Suppressor macrophage (primary cell): ENCODE results near the gene KRT3.
"Not testable (repeated sequence)": the region's sequence is repeated elsewhere in the genome, so short reads cannot be mapped to it uniquely, and the experiment has no call there.

Source experiments
- DNase-seq, 4 experiments: peaks; one replicate each; pipeline ENCODE4 v3.0.0-alpha.2; 2020 to 2022

Gene KRT3

DNA sequence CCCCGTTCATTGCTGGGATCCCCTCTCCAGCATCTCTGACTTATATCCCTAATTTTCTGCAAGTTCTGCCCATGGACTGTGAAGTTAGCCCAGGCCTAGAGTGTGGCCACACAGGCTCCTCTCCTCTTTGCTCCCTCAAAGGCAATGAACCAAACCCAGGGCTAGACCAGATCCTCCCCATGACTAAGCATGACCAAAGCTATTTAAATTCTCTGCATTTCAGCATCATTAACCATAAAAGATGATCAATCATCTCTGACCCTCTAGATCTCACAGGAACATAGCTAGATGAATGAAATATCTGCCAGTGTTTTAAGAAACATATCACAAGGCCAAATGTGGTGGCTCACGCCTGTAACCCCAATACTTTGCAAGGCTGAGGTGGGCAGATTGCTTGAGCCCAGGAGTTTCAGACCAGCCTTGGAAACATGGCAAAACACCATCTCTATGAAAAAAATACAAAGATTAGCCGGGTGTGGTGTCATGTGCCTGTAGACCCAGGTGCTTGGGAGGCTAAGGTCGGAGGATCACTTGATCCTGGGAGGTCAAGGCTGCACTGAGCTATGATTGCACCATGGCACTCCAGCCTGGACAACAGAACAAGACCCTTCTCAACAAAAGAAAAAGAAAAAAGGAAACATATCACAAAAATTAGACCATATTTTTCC lies 2.2 kb upstream of the KRT3 start:
- DNase-seq, result no peak

DNA sequence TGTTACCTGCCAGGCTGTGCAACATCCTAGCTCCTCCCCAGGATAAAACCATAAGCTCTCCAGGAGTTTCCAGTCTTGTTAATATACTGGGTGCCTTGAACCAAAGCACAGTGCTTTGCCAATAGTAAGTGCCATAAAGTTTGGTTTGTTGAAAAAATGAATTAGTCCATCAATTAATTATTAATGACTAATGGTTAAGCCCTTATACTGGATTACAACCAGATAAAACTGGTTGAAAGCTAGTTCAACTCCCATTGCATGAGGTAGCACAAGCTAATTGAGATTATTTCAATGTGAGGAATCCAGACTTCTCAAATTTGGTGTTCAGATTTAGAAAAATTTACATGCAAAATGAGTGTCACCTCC lies 1.6 kb upstream of the KRT3 start:
- no peak for DNase-seq

DNA sequence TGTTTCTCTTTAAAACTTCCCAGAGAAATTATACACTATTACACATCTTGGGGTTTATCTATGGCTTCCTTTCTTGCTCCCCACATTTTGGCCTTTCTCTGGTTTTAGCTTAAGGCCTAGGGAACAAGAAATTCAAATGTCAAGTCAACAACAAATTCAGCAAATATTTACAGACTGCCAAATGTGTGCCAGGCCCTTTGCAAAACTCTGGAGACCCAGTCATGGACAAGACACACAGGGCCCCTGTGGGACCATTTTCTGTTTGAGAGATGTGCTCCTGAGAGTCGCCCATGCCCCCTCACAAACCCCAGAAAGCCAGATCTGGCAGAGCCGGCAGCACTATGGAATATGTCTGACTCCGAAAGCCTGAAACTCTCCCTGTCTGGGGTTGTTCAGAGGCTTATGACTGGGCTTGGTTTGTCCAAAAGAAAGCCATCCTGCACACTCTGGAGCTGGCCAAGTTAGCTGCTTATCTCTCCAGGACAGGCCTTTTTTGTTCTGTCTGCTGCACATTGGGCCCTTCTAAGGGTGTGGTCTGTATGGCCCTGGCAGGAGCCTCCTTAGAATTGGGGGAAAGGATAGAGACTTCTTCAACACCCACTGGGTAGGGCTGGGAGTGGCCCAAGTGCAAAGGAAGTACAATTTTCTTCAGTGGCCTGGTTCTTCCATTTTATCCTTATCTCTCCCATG lies 1.1 kb upstream of the KRT3 start:
- DNase-seq, result no peak

DNA sequence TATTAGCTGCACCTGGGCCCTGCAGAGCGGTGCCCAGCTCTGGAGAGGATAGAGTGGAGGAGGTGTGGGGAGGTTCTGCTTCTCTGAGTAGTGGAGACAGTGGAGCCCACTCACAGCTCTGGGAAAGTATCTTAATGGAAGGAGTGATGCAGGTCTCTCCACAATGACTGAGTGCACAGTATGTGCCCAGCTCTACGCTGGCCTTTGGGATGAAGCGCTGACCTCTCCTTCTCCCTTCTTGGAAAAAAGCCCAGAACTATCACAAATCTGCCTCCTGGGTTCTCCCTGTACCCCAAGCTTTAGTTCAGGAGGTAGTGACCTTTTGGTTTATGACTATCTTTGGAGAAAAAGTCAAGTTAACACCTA lies 495 bp upstream of the KRT3 start:
- no peak for DNase-seq

DNA sequence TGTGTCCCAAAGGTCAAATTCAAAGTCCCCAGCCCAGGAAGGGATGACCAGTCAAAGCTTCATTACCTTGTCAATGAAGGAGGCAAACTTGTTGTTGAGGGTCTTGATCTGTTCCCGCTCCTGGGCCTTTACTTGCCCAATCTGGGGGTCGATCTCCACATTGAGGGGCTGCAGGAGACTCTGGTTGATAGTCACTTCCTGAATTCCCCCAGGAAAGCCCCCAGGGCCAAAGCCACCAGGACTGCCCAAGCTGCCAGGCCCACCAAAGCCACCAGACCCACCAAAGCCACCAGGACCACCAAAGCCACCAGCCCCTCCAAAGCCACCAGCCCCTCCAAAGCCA lies 614 bp downstream of the KRT3 start:
- not testable (repeated sequence) for DNase-seq

DNA sequence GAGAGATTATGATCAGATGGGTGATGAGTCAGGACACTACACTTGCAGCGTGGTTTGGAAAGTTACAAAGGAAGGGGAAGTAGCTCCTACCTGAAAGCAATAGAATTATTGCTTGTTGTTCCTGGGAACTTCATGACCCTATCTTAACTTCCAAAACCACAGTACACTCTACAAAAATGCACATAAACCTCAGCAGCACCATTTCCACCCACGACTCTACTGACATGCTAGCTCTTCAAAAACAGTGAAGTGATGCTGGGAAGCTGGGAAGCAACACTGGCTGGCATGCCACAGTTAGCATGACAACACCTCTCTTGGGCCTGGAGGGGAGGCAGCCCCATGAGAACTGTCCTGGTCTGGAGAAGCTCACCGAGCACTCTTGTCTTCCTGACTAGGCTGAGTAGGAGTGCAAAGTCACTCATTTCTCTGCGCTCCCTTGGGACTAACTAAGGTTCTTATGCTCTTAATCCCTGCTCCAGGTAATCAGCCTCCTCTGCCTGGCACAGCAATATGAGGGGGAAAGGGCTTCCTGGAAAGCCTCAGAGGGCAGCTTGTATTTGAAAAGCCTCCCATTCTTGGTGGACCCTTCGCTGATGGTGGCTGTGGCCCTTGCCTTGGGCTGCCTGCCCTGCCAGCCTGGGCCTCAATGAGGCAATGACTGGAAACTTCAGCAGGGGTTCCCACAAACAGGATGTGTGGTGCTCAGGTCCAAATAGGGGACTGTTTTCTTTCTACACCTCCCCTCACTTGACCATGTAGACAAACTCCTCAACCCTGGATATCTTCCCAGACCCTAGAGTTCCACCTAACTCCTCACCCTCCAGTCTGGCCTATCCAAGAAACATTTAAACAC lies 1.2 kb downstream of the KRT3 start:
- peak; percentile 3 to 48 (median 18) for DNase-seq

DNA sequence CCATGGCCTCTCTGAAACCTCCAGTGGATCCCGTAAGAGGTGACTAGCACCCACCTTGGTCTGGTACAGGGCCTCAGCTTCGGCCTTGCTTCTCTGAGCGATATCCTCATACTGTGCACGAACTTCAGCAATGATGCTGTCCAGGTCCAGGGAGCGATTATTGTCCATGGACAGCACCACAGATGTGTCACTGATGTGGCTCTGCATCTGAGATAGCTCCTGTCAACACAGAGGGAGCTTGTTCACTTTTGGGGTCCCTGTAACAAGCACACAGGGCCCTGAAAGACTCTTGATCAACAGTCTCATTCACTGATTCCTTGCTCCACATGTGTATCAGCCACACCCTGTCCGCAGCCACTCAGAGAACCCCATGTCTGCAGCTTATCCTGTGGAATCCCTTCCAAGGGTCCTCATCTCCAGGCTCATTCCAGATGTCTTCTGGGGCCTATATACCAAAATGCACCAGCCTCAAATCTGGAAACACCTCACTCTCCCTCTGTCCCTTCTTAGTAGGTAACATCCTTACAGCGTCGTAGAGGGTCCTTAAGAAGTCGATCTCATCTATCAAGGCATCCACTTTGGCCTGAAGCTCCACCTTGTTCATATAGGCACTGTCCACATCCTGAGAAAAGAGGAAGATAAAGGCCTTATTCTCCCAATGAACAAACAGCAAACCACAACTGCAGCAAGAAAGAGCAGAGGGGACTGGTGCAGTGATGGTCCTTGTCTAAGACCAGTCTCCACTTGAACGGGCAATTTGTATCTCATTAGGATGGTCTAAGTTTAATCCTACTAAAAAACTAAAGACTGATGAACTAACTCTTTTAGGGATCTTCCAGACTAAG lies 3.5 kb downstream of the KRT3 start:
- peak in 1 of 4 experiments; percentile 20 for DNase-seq

DNA sequence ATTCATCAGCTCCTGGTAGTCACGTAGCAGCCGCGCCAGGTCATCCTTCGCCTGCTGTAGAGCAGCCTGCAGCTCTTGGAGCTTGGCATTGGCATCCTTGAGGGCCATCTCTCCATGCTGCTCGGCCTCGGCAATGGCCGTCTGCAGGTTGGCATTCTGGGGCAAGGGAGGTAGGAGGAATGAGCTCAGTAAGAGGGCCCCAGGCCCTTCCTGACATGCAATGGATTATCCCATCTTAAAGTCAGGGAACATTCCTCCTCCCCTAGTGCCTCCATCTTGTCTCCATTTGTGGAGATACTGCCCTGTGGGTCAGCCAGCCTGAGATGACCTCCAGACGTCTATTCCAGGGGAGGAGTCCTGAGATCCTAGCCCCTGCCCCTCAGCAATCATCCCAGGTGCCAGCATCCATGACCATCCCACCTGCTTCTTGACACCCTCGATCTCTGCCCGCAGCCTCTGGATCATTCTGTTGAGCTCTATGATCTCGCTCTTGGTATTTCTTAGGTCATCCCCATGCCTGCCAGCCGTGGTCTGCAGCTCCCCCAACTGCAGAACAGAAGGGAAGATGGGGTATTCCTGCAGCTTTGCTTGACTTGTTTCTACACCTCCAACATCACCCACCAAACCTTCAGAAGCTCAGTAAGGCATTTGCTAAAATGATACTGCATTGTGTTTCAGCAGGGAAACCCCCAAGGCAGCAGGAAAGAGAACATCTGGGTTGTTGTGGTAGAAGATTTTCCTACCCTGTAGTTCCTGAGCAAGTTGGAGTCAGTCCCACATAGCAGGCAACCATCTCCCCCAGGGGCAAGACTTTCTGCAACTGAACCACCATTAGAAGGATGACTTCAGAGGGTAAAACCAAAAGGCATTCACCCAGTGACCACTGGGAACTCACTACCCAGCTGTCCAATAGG lies 4.4 kb downstream of the KRT3 start:
- DNase-seq, result no peak

DNA sequence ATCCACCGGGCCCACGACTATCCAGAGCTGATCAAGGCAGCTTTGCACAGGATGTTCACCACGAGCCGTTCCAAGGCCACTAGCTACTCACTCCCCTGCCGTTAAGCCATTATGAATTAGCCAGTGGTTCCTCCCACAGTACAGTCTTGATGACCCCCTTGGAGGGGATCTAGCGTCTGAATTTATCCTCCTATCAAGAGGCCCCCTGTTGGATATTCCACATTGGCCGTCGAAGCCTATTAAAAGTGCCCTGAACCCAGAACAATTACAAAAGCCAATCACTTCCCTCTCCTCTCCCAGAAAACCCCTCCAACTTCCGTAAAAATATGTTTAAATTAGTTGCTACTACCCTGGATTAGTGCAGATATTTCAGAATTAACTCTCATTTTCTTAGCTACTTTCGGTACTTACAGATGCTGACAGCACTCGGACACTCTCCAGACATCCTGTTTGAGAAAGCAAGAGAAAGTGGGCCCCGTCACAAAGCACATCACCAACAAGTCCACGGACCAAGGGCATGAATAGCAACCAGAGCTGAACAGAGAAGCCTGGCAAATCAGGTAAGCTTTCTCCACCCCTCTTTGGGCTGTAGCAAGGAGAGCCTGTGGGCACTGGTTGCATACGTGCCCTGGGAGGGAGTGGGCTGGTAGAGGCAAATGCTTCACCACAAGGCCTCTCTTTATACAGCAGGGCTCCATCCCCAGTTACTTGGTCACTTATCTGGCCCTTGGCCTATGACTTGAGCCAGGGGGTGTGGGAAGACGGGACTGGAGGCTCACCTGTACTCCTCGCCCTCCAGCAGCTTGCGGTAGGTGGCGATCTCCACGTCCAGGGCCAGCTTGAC lies 5.3 kb downstream of the KRT3 start:
- DNase-seq, result no peak

DNA sequence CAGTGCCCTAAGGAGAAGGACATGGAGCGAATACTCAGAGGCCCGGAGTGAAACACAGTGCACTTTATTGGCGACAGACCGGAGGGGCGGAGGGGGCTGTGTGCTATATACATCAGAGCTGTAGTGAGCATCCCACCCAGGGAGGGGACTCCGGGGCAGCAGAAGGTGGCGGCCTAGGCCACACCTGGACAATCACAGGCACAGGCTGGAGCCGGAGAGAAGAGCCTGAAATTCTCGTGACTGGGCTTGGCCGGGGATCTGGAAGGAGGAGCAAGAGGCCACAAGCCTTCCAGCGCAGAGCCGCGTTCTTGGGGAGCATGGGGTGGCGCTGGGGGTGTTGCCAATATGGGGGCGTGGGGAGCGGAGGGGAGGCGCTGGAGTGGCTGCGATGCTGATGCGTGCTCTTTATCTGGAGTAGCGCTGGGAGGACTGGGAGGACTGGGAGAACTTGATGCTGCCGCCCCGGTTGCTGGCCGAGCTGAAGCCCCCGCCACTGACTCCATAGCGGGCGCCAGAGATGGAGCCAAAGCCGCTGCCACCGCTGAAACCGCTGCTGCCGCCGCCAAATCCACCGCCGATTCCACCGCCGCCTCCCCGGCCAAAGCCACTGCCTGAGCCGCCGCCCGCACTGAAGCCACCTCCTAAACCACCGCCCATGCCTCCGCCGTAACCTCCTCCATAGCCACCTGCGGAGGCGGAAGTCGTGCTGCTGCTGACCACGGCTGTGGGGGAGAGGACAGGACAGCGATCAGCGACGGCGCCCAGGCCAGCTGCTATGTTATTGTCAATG lies 6.1 kb downstream of the KRT3 start:
- peak in 2 of 4 experiments; percentile 9 to 18 for DNase-seq

DNA sequence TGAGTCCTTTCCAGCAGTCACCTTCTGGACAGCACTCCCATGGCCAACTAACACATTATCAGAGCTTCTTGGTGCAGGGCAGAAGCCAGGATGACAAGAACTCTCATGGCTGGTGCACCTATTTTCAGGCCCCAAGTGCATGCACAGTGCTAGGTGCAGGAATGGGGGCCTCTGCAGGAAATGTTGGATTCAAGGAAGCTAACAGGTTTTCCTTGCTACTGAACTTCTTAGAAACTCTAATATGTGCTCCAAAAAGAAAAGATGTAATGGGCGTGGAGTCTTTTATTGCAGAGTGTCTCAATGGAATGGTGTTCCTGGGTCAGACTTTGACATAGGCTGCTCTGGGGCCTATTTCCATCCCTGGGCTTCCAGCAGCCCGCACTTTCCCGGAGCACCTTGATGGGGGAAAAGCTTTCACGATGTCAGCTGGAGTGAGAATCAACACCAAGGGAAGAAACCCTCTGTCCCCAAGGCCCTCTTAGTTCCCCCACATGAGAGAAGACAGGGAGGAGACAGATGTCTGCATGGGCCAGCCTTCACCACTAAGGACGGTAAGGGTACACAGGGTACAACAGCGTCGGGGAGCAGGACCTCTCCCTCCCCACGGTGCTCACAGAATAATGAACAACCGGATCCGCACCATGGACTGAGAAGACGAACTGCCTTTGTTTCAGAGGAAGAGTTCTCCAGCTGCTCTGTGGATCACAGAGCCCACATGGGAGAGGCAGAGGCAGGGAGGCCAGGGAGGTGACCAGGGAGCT lies 6.9 kb downstream of the KRT3 start:
- DNase-seq, result no peak

DNA sequence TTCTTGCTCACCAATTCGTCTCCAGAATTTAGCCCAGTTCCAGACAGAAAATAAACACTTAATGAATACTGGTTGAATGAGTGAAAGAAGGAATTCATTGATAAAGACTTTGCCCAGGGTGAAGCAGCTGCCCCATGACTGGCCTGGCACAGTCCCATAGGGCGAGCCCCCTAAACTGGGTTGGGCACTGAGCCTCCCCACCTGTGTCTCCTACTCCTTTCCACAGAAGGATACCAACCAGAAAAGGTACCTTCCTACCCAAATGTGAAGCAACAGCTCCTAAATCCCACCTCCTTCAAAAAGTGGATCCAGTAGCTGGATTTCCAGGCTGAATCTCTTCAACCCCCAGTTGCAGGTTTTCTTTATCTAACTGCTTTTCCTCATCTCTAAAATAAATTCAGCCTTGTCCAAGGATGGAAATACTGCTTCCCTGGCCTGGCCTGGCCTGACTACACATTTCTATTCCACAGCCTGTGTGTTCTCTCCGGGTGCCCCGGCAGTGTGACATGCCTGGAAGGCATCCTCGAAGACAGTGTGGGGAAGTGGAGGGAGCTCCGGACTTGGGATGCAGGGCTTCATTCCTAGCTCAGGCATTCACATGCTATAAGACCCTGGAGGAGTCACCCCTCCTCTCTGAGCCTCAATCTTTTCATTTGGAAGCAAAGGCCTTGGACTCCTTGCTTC lies 7.6 kb downstream of the KRT3 start:
- DNase-seq, result no peak

DNA sequence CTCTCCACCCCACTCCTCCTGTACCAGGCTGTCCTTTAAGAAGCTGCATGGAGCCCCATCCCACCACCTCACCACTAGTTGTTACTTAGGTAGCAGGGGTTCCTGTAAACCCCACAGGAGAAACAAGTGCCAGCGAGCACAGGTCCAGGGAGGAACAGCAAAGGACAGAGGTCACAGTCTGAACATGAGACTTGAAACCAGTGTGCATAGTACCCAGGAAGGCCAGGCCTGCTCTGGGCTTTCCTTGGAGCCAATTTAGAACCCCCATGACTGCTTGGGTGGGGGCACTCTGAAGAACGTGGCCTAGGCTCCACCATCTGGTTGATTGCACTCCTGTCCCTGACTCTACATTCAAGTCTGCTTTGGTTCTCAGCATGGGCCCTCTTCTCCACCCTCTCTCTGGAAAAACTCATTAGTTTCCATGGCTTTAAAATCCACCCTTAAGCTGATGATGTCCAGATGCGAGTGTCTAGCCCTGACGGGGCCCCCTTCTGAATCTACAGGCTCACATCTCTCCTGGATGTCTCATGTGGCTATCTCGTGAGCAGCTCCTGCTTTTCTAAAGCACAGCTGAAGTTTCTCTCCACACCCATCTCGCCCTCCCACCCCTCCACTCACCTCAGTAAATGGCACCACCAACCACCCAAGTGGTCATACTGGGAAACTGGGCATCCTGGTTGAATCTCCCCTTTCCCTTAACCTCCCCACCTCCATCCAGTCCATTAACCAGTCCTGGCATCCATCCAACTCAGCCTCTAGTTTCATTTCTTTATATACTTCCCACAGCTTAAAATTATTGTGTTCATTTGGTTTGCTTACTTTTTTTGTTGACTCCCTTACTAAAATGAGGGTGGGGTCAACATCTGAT lies 8.4 kb downstream of the KRT3 start:
- DNase-seq, result peak in 1 of 4 experiments; percentile 22

DNA sequence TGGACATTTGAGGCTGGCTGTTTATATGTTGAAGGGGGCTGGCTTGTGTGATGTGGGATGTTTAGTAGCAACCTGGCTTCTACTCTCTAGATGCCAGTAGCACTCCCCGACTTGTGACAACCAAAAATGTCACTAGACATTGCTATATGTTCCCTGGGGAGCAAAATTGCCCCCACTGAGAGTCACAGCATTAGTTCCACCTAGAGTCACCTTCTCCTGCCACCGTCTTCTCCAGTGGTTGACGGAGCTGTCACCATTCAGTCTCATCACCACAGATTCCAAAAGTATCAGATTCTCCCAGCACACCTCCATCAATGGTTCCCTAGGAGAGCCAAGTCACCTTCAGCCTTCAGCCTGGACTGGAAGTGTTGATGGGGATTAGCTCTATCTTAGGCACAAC lies 11.0 kb downstream of the KRT3 start:
- no peak for DNase-seq

DNA sequence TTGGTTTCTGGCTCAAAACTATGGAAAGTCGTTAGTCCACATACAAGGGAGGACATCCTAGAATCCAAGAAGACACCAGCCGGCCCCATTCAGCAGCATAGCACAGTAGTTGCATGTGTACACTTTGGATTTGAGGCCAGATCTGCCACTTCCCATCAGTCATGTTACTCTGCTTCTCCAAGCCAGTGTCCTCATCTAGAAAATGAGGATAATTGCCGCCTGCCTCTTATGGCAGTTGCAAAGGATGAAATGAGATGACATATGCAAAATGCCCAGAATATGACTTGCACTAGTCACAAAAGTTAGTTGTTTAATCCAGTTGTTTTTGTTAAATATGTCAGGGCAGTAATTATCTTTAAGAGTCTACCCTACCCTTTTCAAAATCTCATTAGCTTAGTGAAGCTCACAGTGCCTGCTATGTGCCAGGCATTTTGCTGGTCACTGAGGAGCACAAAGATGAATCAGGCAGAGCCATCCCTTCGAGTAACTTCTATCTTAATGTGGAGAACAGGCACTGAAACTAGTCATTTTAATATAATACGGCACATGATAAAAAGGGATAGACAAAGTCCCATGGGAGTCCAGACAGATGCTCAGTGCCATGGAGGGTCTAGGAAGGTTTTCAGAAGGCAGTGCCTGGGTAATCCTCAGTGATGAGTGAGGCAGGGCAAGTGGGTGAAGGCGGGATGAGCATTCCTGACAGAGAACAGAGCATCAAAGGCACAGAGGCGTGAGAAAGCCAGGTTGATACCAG lies 12.2 kb downstream of the KRT3 start:
- DNase-seq, result no peak

DNA sequence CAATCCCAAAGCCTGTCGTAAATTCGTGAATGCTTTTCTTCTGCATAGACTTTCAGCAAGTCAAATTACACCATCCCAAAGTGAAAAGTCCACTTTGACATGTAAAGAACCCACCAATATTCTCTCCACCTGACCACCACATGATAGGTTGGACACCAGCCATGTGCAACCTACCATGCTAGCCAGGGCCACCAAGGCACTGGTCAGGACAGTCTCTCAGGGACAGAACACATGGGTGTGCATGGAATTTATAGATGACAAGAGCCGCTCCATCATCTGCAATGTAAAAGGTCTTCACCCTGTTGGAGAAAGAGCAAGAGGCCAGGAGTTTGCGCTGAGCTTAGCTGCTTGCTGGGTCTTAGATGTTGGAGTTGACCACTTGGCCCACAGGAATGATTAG lies 13.4 kb downstream of the KRT3 start:
- DNase-seq, result no peak
